Esophagus muscularis mucosa (tissue), 4 donors: Measurements from ENCODE around the gene TENT5A.

ENCODE experiments used
- EP300 ChIP-seq: sonication (generic); formaldehyde crosslinking; IDR thresholded peaks from one replicate; pipeline ENCODE4 v1.6.1; 2017; ENCODE audit warnings: antibody characterized with exemption
- POLR2A ChIP-seq: fragments of 450-650 bp; IDR thresholded peaks from one replicate; pipeline ENCODE4 v1.6.1; 2017; ENCODE audit warnings: antibody characterized with exemption, moderate library complexity, mild to moderate bottlenecking, low read depth
- POLR2AphosphoS5 ChIP-seq, 2 donors: sonication (generic); formaldehyde crosslinking; IDR thresholded peaks; one replicate each; pipeline ENCODE4 v1.6.1; 2017; ENCODE audit warnings: antibody characterized with exemption in 2 of 2
- TF ChIP-seq, protein P1 (sequence below), 3 experiments: fragments of 200-600 bp in 2 of 3; fragments of 450-650 bp in 1 of 3; sonication (generic) in 2 of 3; IDR thresholded peaks; one replicate each; pipeline ENCODE4 v1.5.1; 2017 to 2019; ENCODE audit warnings: antibody characterized with exemption in 3 of 3, mild to moderate bottlenecking in 2 of 3, moderate library complexity in 1 of 3

DNA sequence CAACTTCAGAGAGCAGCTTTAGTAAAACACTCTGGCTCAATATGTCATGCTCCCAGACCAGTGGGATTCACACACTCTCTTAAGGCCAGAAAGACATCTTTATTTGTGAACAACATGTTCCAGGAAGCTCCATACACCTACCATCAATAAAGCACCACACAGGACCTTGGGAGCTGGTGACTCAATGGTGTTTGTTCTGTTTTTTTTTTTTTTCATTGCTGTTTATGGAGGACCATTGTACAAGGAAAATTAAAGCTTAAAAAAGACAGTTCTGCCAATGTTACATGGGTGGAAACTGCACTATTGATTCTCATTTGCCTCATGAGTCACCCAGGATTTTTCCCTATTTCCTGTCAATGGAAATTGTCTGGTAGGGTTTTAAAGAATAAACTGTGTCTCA lies 36.3 kb upstream of the TENT5A start:
- TF ChIP-seq, protein P1, sequence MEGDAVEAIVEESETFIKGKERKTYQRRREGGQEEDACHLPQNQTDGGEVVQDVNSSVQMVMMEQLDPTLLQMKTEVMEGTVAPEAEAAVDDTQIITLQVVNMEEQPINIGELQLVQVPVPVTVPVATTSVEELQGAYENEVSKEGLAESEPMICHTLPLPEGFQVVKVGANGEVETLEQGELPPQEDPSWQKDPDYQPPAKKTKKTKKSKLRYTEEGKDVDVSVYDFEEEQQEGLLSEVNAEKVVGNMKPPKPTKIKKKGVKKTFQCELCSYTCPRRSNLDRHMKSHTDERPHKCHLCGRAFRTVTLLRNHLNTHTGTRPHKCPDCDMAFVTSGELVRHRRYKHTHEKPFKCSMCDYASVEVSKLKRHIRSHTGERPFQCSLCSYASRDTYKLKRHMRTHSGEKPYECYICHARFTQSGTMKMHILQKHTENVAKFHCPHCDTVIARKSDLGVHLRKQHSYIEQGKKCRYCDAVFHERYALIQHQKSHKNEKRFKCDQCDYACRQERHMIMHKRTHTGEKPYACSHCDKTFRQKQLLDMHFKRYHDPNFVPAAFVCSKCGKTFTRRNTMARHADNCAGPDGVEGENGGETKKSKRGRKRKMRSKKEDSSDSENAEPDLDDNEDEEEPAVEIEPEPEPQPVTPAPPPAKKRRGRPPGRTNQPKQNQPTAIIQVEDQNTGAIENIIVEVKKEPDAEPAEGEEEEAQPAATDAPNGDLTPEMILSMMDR (IDR thresholded peaks at IDR 0.05) = no peak
- no peak for TF ChIP-seq POLR2A
- TF ChIP-seq EP300 = no peak
- no peak for TF ChIP-seq POLR2AphosphoS5 (IDR thresholded peaks at IDR 0.05)
